ENCODE results near the gene GNA12.
"Not testable (repeated sequence)": the region's sequence is repeated elsewhere in the genome, so short reads cannot be mapped to it uniquely, and the experiment has no call there.

GNA12 gene

GRCh38 chr7:2688409-2689342 is 155.4 kb downstream of the GNA12 start:
- no peak for DNase-seq

- no peak for DNase-seq
These were observed 156.2 kb downstream of the GNA12 start, which contains the start of gene AMZ1 for GRCh38 chr7:2687881-2688318. AMZ1 (plus strand) TSS chr7:2688202; CDS start chr7:2700452, 12,250 bp downstream.

DNA sequence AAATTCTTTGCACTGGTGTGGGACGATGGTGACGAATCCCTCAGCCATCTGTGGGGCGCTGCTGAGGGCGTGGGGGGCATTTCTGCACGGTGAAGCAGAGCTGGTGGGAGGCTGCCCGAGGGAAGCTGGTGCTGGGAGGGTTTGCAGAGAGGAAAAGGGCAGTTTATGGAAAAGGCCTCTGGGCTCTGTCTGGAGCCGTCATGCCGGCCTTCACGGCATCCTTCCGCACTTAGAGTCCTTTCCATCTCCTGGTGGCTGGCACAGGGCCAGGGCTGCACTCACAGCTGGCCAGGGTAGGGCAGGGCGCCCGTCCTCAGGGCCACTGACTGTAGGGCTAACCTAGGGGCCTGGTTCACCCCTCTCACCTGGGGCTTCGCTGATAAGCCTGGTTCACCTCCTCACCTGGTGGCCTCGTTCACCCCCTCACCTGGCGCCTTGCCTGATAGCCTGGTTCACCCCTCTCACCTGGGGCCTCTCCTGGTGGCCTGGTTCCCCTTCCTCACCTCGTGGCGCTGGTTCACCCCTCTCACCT is 156.7 kb downstream of the GNA12 start:
- no peak for DNase-seq

- DNase-seq: no peak
These were observed 158.0 kb downstream of the GNA12 start for GRCh38 chr7:2686101-2686500.

- DNase-seq: no peak
These were observed 159.6 kb downstream of the GNA12 start for GRCh38 chr7:2684501-2684900.

DNA sequence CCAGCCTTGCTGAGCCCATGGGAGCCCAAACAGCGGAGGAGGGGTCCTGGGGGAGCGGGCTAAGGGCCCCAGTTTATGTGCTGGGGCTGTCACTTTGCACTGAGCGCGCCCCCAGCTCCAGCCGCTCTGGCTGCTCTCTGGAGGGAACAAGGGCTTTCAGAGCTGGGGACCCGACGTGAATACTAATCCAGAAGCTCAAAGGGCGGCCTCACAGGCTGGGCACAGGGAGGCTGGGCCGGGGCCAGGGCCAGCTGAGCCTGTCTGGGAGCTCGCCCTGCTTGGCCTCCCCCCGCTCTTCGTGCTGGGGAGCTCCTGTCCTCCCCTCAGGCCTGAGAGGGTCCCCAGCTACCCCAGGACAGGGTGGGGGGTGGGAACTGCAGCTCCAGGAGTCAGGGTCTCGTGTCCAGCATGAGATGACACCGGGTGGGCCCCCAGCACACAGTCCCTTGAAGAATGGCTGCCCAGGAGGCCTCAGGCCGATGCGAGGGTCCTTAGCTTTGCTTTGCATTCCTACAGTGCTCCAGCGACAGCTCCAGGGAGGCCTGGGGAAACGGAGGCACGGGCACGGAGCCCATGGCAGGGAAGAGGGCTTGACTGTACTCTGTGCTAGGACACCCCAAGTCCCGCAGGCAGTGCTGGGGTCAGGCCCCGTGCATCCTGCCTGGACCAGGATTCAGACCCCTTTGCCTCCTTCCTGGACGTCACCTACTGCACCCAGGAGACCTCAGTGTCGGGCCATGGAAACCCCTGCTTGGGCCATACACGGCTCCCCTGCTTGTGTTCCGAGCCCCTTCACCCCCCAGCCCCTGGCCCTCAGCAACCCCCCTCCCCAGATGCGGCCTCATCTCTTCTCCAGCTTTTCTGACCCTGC is 161.9 kb downstream of the GNA12 start:
- no peak for DNase-seq

- peak; percentile 77 for DNase-seq
These were observed 163.2 kb downstream of the GNA12 start for GRCh38 chr7:2680792-2681490.

DNA sequence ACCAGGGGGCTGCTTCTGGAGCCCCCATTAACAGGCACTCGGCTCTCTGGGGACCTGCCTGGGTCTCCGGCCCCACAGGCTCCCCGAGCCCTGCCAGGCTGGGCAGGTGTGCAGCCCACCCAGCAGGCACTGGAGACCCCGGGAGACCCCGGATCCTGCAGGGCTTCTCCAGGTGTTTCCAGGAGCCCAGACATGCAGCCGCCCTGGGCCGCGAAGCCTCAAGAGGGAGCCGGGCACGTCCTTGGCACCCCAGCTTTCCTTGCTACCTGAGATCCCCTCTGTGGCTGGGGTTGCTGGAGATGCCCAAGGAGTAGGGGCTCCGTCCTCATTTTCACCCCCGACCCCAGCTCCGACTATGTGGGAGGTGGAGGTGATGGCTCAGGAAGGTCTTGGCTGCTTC is 163.9 kb downstream of the GNA12 start:
- no peak for DNase-seq

DNA sequence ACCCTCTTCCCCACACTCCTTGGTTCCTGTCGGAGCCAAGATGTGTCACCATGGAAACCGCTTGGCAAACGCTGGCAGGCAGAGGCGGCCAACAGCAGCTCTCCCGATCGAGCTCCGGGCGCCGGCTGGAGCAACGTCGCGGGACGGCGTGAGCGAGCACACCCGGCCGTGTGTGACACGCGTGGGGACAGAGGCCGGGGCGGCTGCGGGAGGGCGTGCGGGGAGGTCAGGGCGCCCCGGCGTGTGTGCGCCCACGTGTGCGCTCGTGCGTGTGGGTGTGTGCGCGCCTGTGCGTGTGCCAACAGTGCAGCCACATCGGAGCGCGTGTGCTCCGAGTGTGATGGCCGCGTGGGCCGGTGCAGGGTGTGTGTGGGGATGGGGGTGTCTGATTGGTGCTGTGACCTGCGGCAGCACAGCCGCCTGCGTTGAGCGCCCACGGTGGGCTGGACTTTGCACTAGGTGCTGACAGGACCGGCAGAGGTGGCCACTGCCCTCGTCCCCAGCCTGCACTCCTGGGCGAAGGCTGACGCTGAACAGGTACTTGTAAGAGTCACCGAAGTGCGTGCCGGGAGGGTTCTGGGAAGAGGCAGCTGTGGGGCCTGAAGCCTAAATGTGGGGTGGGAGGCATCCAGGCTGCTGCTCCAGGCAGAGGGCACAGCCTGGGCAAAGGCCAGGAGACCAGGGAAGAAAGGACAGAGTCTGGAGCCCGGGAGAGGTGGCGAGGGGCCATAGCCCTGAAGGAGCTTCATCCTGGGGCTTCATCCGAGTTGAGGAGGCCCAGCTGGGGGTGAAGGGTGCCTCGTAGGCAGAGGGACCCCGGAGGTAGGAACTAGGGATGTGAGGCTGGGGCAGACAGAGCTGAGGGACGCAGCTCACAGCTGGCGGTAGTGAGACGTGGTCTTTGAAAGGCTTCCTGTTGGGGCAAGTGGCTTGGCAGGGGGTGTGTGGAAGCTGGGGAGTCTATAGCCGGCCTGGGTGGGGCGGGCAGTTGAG is 164.7 kb downstream of the GNA12 start:
- not testable (repeated sequence) for DNase-seq

DNA sequence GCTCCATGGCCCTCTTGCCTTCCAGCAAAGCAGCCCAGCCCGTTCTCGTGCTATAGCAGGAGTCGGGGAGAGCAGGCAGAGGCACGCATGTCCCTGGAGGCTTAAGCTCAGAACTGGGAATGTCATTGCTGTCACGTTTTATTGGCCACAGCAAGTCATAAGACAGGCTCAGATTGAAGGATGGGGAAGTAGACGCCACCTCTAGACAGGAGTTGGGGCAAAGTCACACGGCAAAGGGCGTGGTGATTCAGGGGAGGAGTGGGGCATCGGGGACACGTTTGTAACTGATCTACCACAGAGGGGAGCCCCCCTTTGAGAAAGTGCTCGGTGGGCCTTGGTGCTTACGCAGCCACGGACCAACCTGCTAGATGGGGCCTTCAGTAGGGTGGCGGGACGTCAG is 165.7 kb downstream of the GNA12 start:
- not testable (repeated sequence) for DNase-seq

Data from activated CD8-positive, alpha-beta memory T cell treated with anti-CD3 and anti-CD28 coated beads, Interleukin-2, amount 50 U/mL, for 48 hours (primary cell).